DMS114 treated with DMSO at 0.1 percent for 48 hours (cell line): ENCODE measurements around the gene TSPY4.
"Not testable (repeated sequence)": the region's sequence is repeated elsewhere in the genome, so short reads cannot be mapped to it uniquely, and the experiment has no call there.

Experiments used
- DNase-seq: peaks from one replicate; lab custom pipeline; 2025; ENCODE audit not compliant: unreplicated experiment; lab: John Stamatoyannopoulos, UW

TSPY4 gene

GRCh38 chrY:9337164-9337563, at the start of gene TSPY4:
TSPY4 (plus strand) TSS chrY:9337464; CDS start chrY:9337510, 46 bp downstream.
- not testable (repeated sequence) for DNase-seq

GRCh38 chrY:9320996-9321395, 16.3 kb upstream of the TSPY4 start:
- DNase-seq = no peak

- not testable (repeated sequence) for DNase-seq
Measured at GRCh38 chrY:9357497-9357896, 20.2 kb downstream of the TSPY4 start, which contains the start of gene TSPY8. TSPY8 (plus strand) TSS chrY:9357797; CDS start chrY:9357843, 46 bp downstream.
